GM18870 (cell line): ENCODE data around the gene WAPL.
"Not testable (repeated sequence)": the region's sequence is repeated elsewhere in the genome, so short reads cannot be mapped to it uniquely, and the experiment has no call there.

Experiments used
- ATAC-seq: cut with Tn5 transposase; IDR thresholded peaks from one replicate; pipeline ENCODE4 v1.9.1; 2021; ENCODE audit warnings: moderate library complexity; ENCODE audit not compliant: unreplicated experiment

Gene WAPL, protein sequence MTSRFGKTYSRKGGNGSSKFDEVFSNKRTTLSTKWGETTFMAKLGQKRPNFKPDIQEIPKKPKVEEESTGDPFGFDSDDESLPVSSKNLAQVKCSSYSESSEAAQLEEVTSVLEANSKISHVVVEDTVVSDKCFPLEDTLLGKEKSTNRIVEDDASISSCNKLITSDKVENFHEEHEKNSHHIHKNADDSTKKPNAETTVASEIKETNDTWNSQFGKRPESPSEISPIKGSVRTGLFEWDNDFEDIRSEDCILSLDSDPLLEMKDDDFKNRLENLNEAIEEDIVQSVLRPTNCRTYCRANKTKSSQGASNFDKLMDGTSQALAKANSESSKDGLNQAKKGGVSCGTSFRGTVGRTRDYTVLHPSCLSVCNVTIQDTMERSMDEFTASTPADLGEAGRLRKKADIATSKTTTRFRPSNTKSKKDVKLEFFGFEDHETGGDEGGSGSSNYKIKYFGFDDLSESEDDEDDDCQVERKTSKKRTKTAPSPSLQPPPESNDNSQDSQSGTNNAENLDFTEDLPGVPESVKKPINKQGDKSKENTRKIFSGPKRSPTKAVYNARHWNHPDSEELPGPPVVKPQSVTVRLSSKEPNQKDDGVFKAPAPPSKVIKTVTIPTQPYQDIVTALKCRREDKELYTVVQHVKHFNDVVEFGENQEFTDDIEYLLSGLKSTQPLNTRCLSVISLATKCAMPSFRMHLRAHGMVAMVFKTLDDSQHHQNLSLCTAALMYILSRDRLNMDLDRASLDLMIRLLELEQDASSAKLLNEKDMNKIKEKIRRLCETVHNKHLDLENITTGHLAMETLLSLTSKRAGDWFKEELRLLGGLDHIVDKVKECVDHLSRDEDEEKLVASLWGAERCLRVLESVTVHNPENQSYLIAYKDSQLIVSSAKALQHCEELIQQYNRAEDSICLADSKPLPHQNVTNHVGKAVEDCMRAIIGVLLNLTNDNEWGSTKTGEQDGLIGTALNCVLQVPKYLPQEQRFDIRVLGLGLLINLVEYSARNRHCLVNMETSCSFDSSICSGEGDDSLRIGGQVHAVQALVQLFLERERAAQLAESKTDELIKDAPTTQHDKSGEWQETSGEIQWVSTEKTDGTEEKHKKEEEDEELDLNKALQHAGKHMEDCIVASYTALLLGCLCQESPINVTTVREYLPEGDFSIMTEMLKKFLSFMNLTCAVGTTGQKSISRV (N-terminal part only)

GRCh38 chr10:86521678-86522509, at the start of gene WAPL:
Gene WAPL, minus strand, starts transcription at chr10:86521792. Its CDS starts 3,723 bp downstream, at chr10:86518069.
- peak; percentile 89 for ATAC-seq

GRCh38 chr10:86569335-86569734, 47.7 kb upstream of the WAPL start:
- ATAC-seq = no peak

DNA sequence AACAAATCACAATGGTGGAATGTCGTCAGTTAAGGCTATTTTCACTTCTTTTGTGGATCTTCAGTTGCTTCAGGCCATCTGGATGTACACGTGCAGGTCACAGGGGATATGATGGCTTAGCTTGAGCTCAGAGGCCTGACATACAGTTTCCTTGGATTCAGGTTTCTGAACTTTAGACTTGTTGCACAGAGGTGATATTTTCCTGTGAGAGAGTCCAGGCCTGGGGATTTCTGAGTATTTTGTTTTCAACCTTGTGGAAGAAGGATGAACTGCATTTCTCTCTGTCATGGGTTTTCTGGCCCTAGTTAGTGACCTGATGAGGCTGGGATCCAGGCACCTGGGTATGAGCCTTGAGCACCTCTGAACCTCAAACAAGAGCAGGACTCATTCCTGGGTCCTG, 44.9 kb upstream of the WAPL start:
- not testable (repeated sequence) for ATAC-seq

- ATAC-seq = not testable (repeated sequence)
These were observed 41.7 kb upstream of the WAPL start for GRCh38 chr10:86563338-86563737.

- not testable (repeated sequence) for ATAC-seq
These were observed 37.1 kb upstream of the WAPL start for GRCh38 chr10:86558695-86559094.

GRCh38 chr10:86556933-86557649, 35.5 kb upstream of the WAPL start:
- no peak for ATAC-seq

GRCh38 chr10:86556532-86556931, 34.9 kb upstream of the WAPL start:
- no peak for ATAC-seq

DNA sequence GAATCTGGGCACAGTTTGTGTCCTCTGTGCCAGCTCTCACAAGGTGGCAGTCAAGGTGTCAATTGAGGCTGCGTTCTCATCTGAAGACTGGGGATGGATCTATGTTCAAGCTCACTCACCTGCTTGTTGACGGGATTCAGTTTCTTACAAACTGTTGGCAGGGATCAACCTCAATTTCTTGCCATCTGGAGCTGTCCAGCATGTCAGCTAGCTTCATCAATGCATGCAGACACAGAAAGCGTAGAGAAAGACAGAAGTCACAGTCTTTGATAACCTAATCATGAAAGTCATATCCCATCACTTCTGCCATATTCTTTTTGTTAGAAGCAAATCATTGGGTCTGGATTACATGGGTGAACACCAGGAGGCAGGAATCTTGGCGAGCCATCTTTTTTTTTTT, 32.0 kb upstream of the WAPL start:
- ATAC-seq = no peak

- no peak for ATAC-seq
These were observed 31.6 kb upstream of the WAPL start for GRCh38 chr10:86553213-86553612.

DNA sequence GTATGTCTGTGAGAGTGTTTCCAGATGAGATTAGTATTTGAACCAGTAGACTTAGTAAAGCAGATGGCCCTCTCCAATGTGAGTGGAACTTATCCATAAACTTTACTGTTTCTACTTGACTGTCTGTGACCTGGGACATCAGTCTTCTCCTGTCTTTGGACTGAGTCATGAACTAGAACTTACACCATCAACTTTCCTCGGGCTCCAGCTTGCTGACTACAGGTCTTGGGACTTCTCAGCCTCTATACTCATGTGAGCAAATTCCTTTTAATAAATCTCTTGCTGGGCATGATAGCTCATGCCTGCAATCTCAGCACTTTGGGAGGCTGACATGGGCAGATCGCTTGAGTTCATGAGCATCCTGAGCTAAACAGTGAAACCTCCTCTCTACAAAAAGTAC, 25.7 kb upstream of the WAPL start:
- ATAC-seq = no peak

DNA sequence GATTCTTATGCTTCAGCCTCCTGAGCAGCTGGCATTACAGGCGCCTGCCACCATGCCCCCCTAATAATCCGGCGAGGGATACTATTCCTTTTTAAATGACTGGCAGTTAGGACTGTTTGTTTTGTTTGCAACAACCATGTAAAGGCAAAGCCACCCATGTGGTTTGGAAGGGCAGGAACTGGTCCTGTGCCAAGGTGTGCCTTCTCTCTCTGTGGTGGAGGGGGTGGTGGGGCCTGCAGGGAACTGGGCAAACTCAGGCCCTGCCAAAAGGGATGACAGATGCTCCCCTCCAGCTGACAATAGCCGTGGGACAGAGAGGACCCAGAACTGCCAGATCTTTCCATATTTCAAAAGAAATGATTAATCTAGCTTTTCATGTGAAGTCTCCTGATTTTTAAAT, 23.5 kb upstream of the WAPL start:
- no peak for ATAC-seq

- no peak for ATAC-seq
These were observed 18.4 kb upstream of the WAPL start for GRCh38 chr10:86540016-86540415.

DNA sequence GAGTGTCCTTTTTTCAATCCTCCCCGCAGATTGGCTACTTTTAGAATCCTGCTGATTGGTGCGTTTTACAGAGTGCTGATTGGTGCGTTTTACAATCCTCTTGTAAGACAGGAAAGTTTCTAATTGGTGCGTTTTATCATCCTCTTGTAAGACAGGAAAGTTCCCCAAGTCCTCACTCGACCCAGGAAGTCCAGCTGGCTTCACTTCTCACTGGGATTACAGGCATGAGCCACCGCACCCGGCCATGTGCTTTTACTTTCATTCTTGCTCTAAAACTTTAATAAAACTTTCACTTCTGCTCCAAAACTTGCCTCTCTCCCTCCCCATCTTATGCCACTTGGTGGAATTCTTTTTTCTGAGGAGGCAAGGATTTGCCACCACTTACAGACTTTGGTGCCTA, 17.0 kb upstream of the WAPL start:
- ATAC-seq = peak; percentile 55

DNA sequence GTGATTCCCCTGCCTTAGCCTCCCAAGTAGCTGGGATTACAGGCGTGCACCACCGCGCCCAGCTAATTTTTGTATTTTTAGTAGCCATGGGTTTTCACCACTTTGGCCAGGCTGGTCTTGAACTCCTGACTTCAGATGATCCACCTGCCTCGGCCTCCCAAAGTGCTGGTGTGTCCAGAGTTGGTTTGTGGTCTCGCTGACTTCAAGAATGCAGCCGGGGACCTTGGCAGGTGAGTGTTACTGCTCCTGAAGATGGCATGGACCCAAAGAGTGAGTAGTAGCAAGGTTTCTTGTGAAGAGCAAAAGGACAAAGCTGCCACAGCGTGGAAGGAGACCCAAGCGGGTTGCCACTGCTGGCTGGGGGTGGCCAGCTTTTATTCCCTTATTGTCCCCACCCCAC, 16.4 kb upstream of the WAPL start:
- ATAC-seq = not testable (repeated sequence)

GRCh38 chr10:86536294-86536861, 14.8 kb upstream of the WAPL start:
- no peak for ATAC-seq

DNA sequence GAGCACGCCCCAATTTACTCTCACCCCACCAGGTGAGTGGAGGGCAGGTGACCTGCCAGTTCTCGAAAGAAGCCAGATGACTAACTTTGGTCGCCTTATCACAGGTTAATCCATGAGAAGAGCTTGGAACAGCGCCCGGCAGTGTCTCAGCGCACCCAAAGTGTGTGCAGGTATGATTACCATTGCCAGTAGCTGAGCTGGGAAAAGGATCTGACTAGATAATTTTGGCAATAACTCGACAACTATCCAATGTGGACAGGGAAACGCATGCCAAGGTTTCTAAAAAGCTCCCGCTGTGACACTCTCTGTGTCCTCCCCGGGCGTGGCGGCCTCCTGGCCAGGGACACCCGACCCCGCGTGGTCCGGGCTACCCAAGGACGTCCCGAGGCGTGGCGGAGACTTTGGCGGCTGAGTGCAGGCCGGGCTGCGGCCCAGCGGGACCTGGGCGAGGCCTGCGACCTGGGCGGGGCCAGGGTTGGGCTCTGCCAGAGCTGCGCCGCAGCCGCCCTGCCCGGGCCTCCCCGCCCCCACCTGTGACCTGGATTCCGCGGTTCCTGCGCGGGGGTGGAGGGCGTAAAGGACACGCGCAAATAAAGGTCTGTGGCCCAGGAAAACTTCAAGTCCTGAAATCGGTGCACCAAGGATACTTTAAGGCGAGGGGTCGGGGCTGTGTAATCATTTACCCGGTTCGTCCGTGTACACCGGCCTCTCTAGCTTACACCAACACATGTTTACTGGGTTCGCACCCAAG, 13.7 kb upstream of the WAPL start:
- ATAC-seq = no peak

DNA sequence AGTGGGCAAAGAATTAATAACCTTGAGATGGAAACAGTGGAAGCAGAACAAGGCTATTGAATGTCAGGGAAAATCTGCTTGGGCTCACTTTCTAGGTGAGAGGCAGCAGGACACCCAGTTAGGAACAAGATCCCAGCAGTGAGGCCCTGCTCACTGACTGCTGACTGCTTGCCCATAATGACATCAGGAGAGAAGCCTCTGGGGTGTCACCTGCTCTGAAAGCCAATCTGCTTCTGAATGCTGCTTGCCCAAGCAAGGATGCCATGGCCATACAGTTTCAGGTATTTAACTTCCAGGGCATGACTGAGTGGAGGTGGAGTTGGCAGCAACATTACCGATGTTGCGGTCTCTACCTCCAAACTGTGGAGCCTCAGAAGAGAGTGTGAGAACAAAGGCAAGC, 11.7 kb upstream of the WAPL start:
- ATAC-seq = no peak

DNA sequence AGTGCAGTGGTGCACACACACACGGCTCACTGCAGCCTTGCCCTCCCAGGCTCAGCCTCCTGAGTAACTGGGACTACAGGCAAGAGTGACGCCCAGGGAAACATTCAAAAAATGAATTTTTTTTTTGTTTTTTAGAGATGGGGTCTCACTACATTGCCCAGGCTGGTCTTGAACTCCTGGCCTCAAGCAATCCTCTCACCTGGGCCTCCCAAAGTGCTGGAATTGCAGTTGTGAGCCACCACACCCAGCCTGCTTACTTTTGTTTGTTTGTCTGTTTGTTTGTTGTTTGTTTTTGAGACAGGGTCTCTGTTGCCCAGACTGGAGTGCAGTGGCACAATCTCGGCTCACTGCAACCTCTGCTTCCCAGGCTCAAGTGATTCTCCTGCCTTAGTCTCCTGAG, 7.1 kb upstream of the WAPL start:
- ATAC-seq = not testable (repeated sequence)

DNA sequence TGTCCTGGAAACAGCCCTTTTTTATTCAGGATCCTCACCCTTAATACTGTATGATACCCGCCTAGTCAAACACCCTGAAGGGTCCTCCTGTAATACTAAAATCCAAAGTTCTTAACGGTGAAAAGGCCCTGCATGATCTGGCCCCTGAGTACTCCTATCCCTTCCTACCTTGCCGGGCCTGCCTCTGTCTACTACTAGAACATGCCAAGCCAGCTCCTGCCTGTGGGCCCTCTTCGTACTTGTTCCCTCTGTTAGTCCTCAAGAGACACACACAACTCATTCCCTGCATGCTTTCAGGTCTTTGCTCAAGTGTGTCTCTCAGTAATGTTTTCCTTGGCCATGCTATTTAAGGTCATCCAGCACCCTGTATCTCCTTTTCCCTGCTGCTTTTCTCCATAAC, 5.0 kb upstream of the WAPL start:
- ATAC-seq = no peak
